Activated CD4-positive, alpha-beta T cell treated with anti-CD3 and anti-CD28 coated beads, Interleukin-2, amount 10 ng/mL, durations not matched to agents 7 days and 5 days (primary cell): ENCODE results near the gene JAG2. TPM values are rescaled to one million over a fixed set of nuclear protein-coding genes. Genes with fewer than 3 reads are reported as not detected.

Experiments
- CTCF ChIA-PET: fragments of 350-600 bp; sonication (Branson Sonifier 250); formaldehyde crosslinking; loops from one replicate; lab custom pipeline; 2021; ENCODE audit warnings: antibody characterized with exemption; lab: Charles Lee
- POLR2A ChIA-PET: fragments of 350-600 bp; sonication (Branson Sonifier 250); formaldehyde crosslinking; loops from one replicate; lab custom pipeline; 2021; ENCODE audit warnings: antibody characterized with exemption; lab: Charles Lee
- DNase-seq: peaks from one replicate; pipeline ENCODE4 v3.0.0-alpha.2; 2020
- H3K27ac Mint-ChIP-seq: one replicate; pipeline ENCODE4 v1.8.0; 2021; ENCODE audit warnings: mild to moderate bottlenecking, moderate library complexity, mixed read lengths
- H3K27me3 Mint-ChIP-seq: one replicate; pipeline ENCODE4 v1.8.0; 2021; ENCODE audit warnings: mixed read lengths
- H3K36me3 Mint-ChIP-seq: one replicate; pipeline ENCODE4 v1.8.0; 2021; ENCODE audit warnings: low read depth, mixed read lengths
- H3K4me1 Mint-ChIP-seq: one replicate; pipeline ENCODE4 v1.8.0; 2021; ENCODE audit warnings: mixed read lengths
- H3K4me3 Mint-ChIP-seq: one replicate; pipeline ENCODE4 v1.8.0; 2021; ENCODE audit warnings: mild to moderate bottlenecking, moderate library complexity, mixed read lengths
- H3K9me3 Mint-ChIP-seq: one replicate; pipeline ENCODE4 v1.8.0; 2021; ENCODE audit warnings: mixed read lengths
- total RNA-seq, 2 experiments: library from RNA; stranded (reverse); gene quantifications; one replicate each; pipeline ENCODE4 v1.2.3, GENCODE V29; 2021

JAG2 gene
- total RNA-seq, 2 experiments from 2014 or later, result 1.5 TPM

GRCh38 chr14:105141026-105141425, 27.6 kb downstream of the JAG2 start:
- no peak for DNase-seq
- H3K36me3 Mint-ChIP-seq, result no peaks in the 10 kb centered on the region

GRCh38 chr14:105140581-105140980, 28.0 kb downstream of the JAG2 start:
- POLR2A ChIA-PET, result no interaction called here
- no peak overlapping the region for H3K4me3 Mint-ChIP-seq
- H3K4me1 Mint-ChIP-seq, result no peaks in the 10 kb centered on the region
- H3K36me3 Mint-ChIP-seq, result no peaks in the 10 kb centered on the region
- peaks cover 12% of the 10 kb centered on the region for H3K9me3 Mint-ChIP-seq
- H3K27ac Mint-ChIP-seq, result no peak overlapping the region
- no peak for DNase-seq
- CTCF ChIA-PET, result no interaction called here
- no peaks in the 10 kb centered on the region for H3K27me3 Mint-ChIP-seq

More at GRCh38 chr14:105141026-105141425, 27.6 kb downstream of the JAG2 start:
- CTCF ChIA-PET, result no interaction called here
- H3K9me3 Mint-ChIP-seq, result peaks cover 12% of the 10 kb centered on the region
- H3K4me3 Mint-ChIP-seq, result no peak overlapping the region
- POLR2A ChIA-PET, result no interaction called here
- no peaks in the 10 kb centered on the region for H3K4me1 Mint-ChIP-seq
- H3K27ac Mint-ChIP-seq, result no peak overlapping the region
- H3K27me3 Mint-ChIP-seq, result no peaks in the 10 kb centered on the region

GRCh38 chr14:105139831-105140239, 28.7 kb downstream of the JAG2 start:
- CTCF ChIA-PET, result no interaction called here
- Mint-ChIP-seq H3K4me3 (no peak overlapping the region), H3K27me3 (no peaks in the 10 kb centered on the region), H3K36me3 (no peaks in the 10 kb centered on the region), H3K9me3 (peaks cover 12% of the 10 kb centered on the region), H3K27ac (no peak overlapping the region), H3K4me1 (no peaks in the 10 kb centered on the region)
- no peak for DNase-seq
- POLR2A ChIA-PET, result no interaction called here

- no peaks in the 10 kb centered on the region for H3K4me1 Mint-ChIP-seq
- ChIA-PET CTCF (no interaction called here), POLR2A (no interaction called here)
- H3K36me3 Mint-ChIP-seq, result no peaks in the 10 kb centered on the region
- H3K9me3 Mint-ChIP-seq, result peaks cover 12% of the 10 kb centered on the region
- H3K27ac Mint-ChIP-seq, result no peak overlapping the region
- no peak for DNase-seq
- peaks cover under 1% of the 10 kb centered on the region for H3K27me3 Mint-ChIP-seq
- no peak overlapping the region for H3K4me3 Mint-ChIP-seq
Observed at GRCh38 chr14:105139212-105139825, 29.3 kb downstream of the JAG2 start.

- no peak overlapping the region for H3K4me3 Mint-ChIP-seq
- H3K27me3 Mint-ChIP-seq, result peaks cover 1% of the 10 kb centered on the region
- POLR2A ChIA-PET, result no interaction called here
- CTCF ChIA-PET, result no interaction called here
- H3K36me3 Mint-ChIP-seq, result no peaks in the 10 kb centered on the region
- H3K4me1 Mint-ChIP-seq, result no peaks in the 10 kb centered on the region
- no peak for DNase-seq
- H3K27ac Mint-ChIP-seq, result no peak overlapping the region
- H3K9me3 Mint-ChIP-seq, result peaks cover 12% of the 10 kb centered on the region
Observed at GRCh38 chr14:105138551-105139111, 29.9 kb downstream of the JAG2 start.

- Mint-ChIP-seq H3K27me3 (peaks cover 6% of the 10 kb centered on the region), H3K27ac (no peak overlapping the region), H3K4me3 (no peak overlapping the region), H3K4me1 (no peaks in the 10 kb centered on the region), H3K36me3 (no peaks in the 10 kb centered on the region), H3K9me3 (peaks cover 12% of the 10 kb centered on the region)
- ChIA-PET POLR2A (no interaction called here), CTCF (no interaction called here)
- DNase-seq, result no peak
Observed at GRCh38 chr14:105138021-105138541, 30.5 kb downstream of the JAG2 start.

- Mint-ChIP-seq H3K9me3 (peaks cover 12% of the 10 kb centered on the region), H3K4me1 (no peaks in the 10 kb centered on the region), H3K4me3 (no peak overlapping the region), H3K27me3 (peaks cover 10% of the 10 kb centered on the region), H3K36me3 (no peaks in the 10 kb centered on the region), H3K27ac (no peak overlapping the region)
- POLR2A ChIA-PET, result no interaction called here
- CTCF ChIA-PET, result no interaction called here
- DNase-seq, result no peak
Observed at GRCh38 chr14:105137481-105138020, 31.0 kb downstream of the JAG2 start.

GRCh38 chr14:105136401-105137322, 31.9 kb downstream of the JAG2 start:
- DNase-seq, result no peak
- no peaks in the 10 kb centered on the region for H3K4me1 Mint-ChIP-seq
- CTCF ChIA-PET, result interaction anchor here (0.7 kb wide), 1 partner anchor 85 kb away, joined by 4 read pairs; no protein-coding TSS in a partner anchor

GRCh38 chr14:105135700-105136395, 32.7 kb downstream of the JAG2 start:
- Mint-ChIP-seq H3K4me3 (no peak overlapping the region), H3K9me3 (peaks cover 5% of the 10 kb centered on the region), H3K36me3 (no peaks in the 10 kb centered on the region), H3K4me1 (no peaks in the 10 kb centered on the region), H3K27ac (no peak overlapping the region), H3K27me3 (peaks cover 10% of the 10 kb centered on the region)
- CTCF ChIA-PET, result interaction anchor here (0.7 kb wide), 1 partner anchor 85 kb away, joined by 4 read pairs; no protein-coding TSS in a partner anchor
- POLR2A ChIA-PET, result no interaction called here
- no peak for DNase-seq

More at GRCh38 chr14:105136401-105137322, 31.9 kb downstream of the JAG2 start:
- peaks cover 8% of the 10 kb centered on the region for H3K9me3 Mint-ChIP-seq
- H3K36me3 Mint-ChIP-seq, result no peaks in the 10 kb centered on the region
- H3K4me3 Mint-ChIP-seq, result no peak overlapping the region
- POLR2A ChIA-PET, result no interaction called here
- peaks cover 10% of the 10 kb centered on the region for H3K27me3 Mint-ChIP-seq
- no peak overlapping the region for H3K27ac Mint-ChIP-seq

- H3K27ac Mint-ChIP-seq, result no peak overlapping the region
- no peaks in the 10 kb centered on the region for H3K4me1 Mint-ChIP-seq
- H3K27me3 Mint-ChIP-seq, result peaks cover 10% of the 10 kb centered on the region
- H3K4me3 Mint-ChIP-seq, result no peak overlapping the region
- ChIA-PET CTCF (interaction anchor here (1.0 kb wide), 1 partner anchor 39 kb away, joined by 4 read pairs; no protein-coding TSS in a partner anchor), POLR2A (no interaction called here)
- H3K36me3 Mint-ChIP-seq, result no peaks in the 10 kb centered on the region
- peaks cover 3% of the 10 kb centered on the region for H3K9me3 Mint-ChIP-seq
- no peak for DNase-seq
Observed at GRCh38 chr14:105132921-105133654, 35.5 kb downstream of the JAG2 start.

- CTCF ChIA-PET, result interaction anchor here (0.6 to 0.7 kb wide), 2 partner anchors 71 to 627 kb away, joined by 3 to 4 read pairs; no protein-coding TSS in a partner anchor
- Mint-ChIP-seq H3K36me3 (no peaks in the 10 kb centered on the region), H3K4me1 (no peaks in the 10 kb centered on the region), H3K27ac (no peak overlapping the region), H3K27me3 (peaks cover 12% of the 10 kb centered on the region), H3K9me3 (peaks cover 3% of the 10 kb centered on the region), H3K4me3 (no peak overlapping the region)
- POLR2A ChIA-PET, result no interaction called here
- DNase-seq, result no peak
Observed at GRCh38 chr14:105131241-105131640, 37.3 kb downstream of the JAG2 start.
